H9 (cell line): ENCODE results near the gene TMEM59. TPM values are rescaled to one million over a fixed set of nuclear protein-coding genes. Genes with fewer than 3 reads are reported as not detected.

ENCODE experiments used
- DNase-seq: peaks from one replicate; pipeline ENCODE4 v3.0.0-alpha.2; 2017
- H2AFZ ChIP-seq: one replicate; pipeline ENCODE4 v1.6.1; 2013; ENCODE audit warnings: mild to moderate bottlenecking, low read length, control low read depth, moderate library complexity
- H2AK5ac ChIP-seq: 2 replicates; pipeline ENCODE4 v1.6.1; 2013; ENCODE audit warnings: low read length, control low read depth, mixed read lengths; ENCODE audit not compliant: insufficient read length
- H2BK120ac ChIP-seq: one replicate; pipeline ENCODE4 v1.6.1; 2013; ENCODE audit warnings: low read depth, mild to moderate bottlenecking, low read length, control low read depth, inconsistent platforms; ENCODE audit not compliant: poor library complexity, severe bottlenecking
- H2BK12ac ChIP-seq: 2 replicates; pipeline ENCODE4 v1.6.1; 2013; ENCODE audit warnings: low read length, control low read depth, mixed read lengths, low read depth; ENCODE audit not compliant: insufficient read length
- H2BK15ac ChIP-seq: 2 replicates; pipeline ENCODE4 v1.6.1; 2013; ENCODE audit warnings: low read depth, low read length, control low read depth
- H2BK20ac ChIP-seq: one replicate; pipeline ENCODE4 v1.6.1; 2013; ENCODE audit warnings: low read depth, mild to moderate bottlenecking, low read length, control low read depth, inconsistent platforms; ENCODE audit not compliant: poor library complexity, severe bottlenecking
- H2BK5ac ChIP-seq: 2 replicates; pipeline ENCODE4 v1.6.1; 2013; ENCODE audit warnings: low read length, control low read depth, mixed read lengths; ENCODE audit not compliant: insufficient read length
- H3K14ac ChIP-seq: 2 replicates; pipeline ENCODE4 v1.6.1; 2013; ENCODE audit warnings: low read length, control low read depth; ENCODE audit not compliant: insufficient read depth
- H3K18ac ChIP-seq: 2 replicates; pipeline ENCODE4 v1.6.1; 2013; ENCODE audit warnings: low read depth, mild to moderate bottlenecking, mixed read lengths, low read length, control low read depth; ENCODE audit not compliant: insufficient read length
- H3K23ac ChIP-seq: 2 replicates; pipeline ENCODE4 v1.6.1; 2013; ENCODE audit warnings: low read length, control low read depth, mixed read lengths, low read depth; ENCODE audit not compliant: insufficient read length
- H3K23me2 ChIP-seq: 2 replicates; pipeline ENCODE4 v1.6.1; 2013; ENCODE audit warnings: low read depth, mild to moderate bottlenecking, mixed read lengths, low read length, control low read depth; ENCODE audit not compliant: insufficient read length, poor library complexity, severe bottlenecking
- H3K27ac ChIP-seq: 2 replicates; pipeline ENCODE4 v1.5.1; 2013; ENCODE audit warnings: low read length, control low read depth, mixed read lengths, low read depth; ENCODE audit not compliant: insufficient read length
- H3K27me3 ChIP-seq: 2 replicates; pipeline ENCODE4 v1.6.1; 2013; ENCODE audit warnings: low read length, control low read depth, inconsistent platforms; ENCODE audit not compliant: insufficient read depth
- H3K4ac ChIP-seq: 2 replicates; pipeline ENCODE4 v1.6.1; 2013; ENCODE audit warnings: low read depth, mild to moderate bottlenecking, control low read depth, inconsistent platforms, low read length, moderate library complexity
- H3K4me1 ChIP-seq: 2 replicates; pipeline ENCODE4 v1.6.1; 2013; ENCODE audit warnings: low read length, control low read depth, inconsistent platforms; ENCODE audit not compliant: insufficient read depth
- H3K4me2 ChIP-seq: 2 replicates; pipeline ENCODE4 v1.6.1; 2013; ENCODE audit warnings: low read length, control low read depth, mixed read lengths; ENCODE audit not compliant: insufficient read length, insufficient read depth
- H3K56ac ChIP-seq: 2 replicates; pipeline ENCODE4 v1.6.1; 2013; ENCODE audit warnings: low read depth, mild to moderate bottlenecking, mixed read lengths, low read length, control low read depth; ENCODE audit not compliant: insufficient read length
- H3K79me1 ChIP-seq: 2 replicates; pipeline ENCODE4 v1.6.1; 2013; ENCODE audit warnings: low read depth, mild to moderate bottlenecking, moderate library complexity, low read length, control low read depth, inconsistent platforms; ENCODE audit not compliant: insufficient read depth, poor library complexity, severe bottlenecking
- H3K79me2 ChIP-seq: 2 replicates; pipeline ENCODE4 v1.6.1; 2013; ENCODE audit warnings: low read length, control low read depth, inconsistent platforms; ENCODE audit not compliant: insufficient read depth
- H3K9ac ChIP-seq: 2 replicates; pipeline ENCODE4 v1.6.1; 2013; ENCODE audit warnings: low read length, control low read depth, mixed read lengths; ENCODE audit not compliant: insufficient read length; ENCODE audit errors: extremely low read depth
- H3K9me3 ChIP-seq: one replicate; pipeline ENCODE4 v1.6.1; 2013; ENCODE audit warnings: low read depth, low read length, inconsistent platforms; ENCODE audit not compliant: control insufficient read depth
- H3T11ph ChIP-seq: one replicate; pipeline ENCODE4 v1.6.1; 2013; ENCODE audit warnings: mild to moderate bottlenecking, low read length, control low read depth, inconsistent platforms
- H4K20me1 ChIP-seq: one replicate; pipeline ENCODE4 v1.6.1; 2013; ENCODE audit not compliant: control insufficient read depth, insufficient read length, insufficient read depth
- H4K5ac ChIP-seq: 2 replicates; pipeline ENCODE4 v1.6.1; 2013; ENCODE audit warnings: low read depth, mild to moderate bottlenecking, mixed read lengths, low read length, control low read depth; ENCODE audit not compliant: insufficient read length
- H4K8ac ChIP-seq: replicated peaks from 2 replicates; pipeline ENCODE4 v1.6.1; 2013; ENCODE audit warnings: low read length, control low read depth, mixed read lengths, low read depth; ENCODE audit not compliant: insufficient read length
- H4K91ac ChIP-seq: 2 replicates; pipeline ENCODE4 v1.6.1; 2013; ENCODE audit warnings: low read depth, mild to moderate bottlenecking, moderate library complexity, mixed read lengths, low read length, control low read depth; ENCODE audit not compliant: insufficient read length
- H3K27ac Mint-ChIP-seq, 3 experiments: 2 replicates in 2 of 3; 3 replicates in 1 of 3; pipeline ENCODE4 v1.8.0; 2020 to 2021; ENCODE audit warnings: mixed read lengths in 3 of 3, mild to moderate bottlenecking in 1 of 3, moderate library complexity in 1 of 3
- H3K27me3 Mint-ChIP-seq: 2 replicates; pipeline ENCODE4 v1.8.0; 2021; ENCODE audit warnings: low read depth, mild to moderate bottlenecking, moderate library complexity, mixed read lengths
- H3K36me3 Mint-ChIP-seq, 3 experiments: 2 replicates in 2 of 3; 3 replicates in 1 of 3; pipeline ENCODE4 v1.8.0; 2020 to 2021; ENCODE audit warnings: low read depth in 3 of 3, mixed read lengths in 3 of 3; ENCODE audit not compliant: insufficient read depth in 1 of 3
- H3K4me1 Mint-ChIP-seq, 2 experiments: 2 replicates each; pipeline ENCODE4 v1.8.0; 2020; ENCODE audit warnings: mixed read lengths in 2 of 2
- H3K4me3 Mint-ChIP-seq, 2 experiments: 2 replicates in 1 of 2; 3 replicates in 1 of 2; pipeline ENCODE4 v1.8.0; 2020 to 2021; ENCODE audit warnings: mild to moderate bottlenecking in 2 of 2, mixed read lengths in 2 of 2, moderate library complexity in 1 of 2
- H3K9me3 Mint-ChIP-seq, 2 experiments: 2 replicates in 1 of 2; 3 replicates in 1 of 2; pipeline ENCODE4 v1.8.0; 2020; ENCODE audit warnings: mild to moderate bottlenecking in 2 of 2, mixed read lengths in 2 of 2, moderate library complexity in 1 of 2
- WGBS: extraction: QIAGEN DNeasy Blood & Tissue Kit; methylation state at CpG from one replicate; pipeline ENCODE4 v1.1.7; 2013; ENCODE audit warnings: missing lambda C conversion rate, low lambda C conversion rate, mixed read lengths; ENCODE audit not compliant: insufficient read length; ENCODE audit errors: extremely low coverage; 5-methylcytosine and 5-hydroxymethylcytosine counted together
- total RNA-seq: library from RNA; stranded (reverse); gene quantifications from 2 replicates; pipeline ENCODE4 v1.2.1, GENCODE V29; 2021
- TF ChIP-seq, protein P1 (sequence below): fragments of 200-600 bp; sonication (generic); conservative IDR thresholded peaks from 3 replicates; pipeline ENCODE4 v1.8.0; 2021; ENCODE audit warnings: antibody characterized with exemption, mild to moderate bottlenecking

Gene TMEM59
- total RNA-seq, 1 experiment from 2014 or later = 111 TPM

DNA sequence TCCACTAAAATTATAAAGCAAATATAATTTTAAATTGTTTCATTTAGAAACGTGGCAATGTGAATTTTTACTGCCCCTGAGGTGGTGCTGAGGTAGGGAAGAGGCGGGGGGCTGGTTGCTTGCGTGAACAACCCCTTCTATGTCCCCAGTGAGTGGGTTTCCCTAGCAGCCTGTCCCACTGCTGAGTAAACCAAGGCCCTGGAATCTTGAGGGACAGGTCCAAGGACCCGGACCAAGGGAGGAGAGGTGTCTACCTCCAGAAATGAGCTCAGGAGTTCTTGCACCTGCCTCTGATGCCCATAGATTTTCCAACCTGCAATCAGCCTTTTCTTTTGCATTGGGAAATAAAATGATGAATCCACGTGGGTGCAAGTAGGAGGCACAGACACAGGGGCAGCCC is 34.4 kb downstream of the TMEM59 start:
- no peak overlapping the region for H4K8ac ChIP-seq
- no peak overlapping the region for H3T11ph ChIP-seq
- no peak overlapping the region for H2BK5ac ChIP-seq
- Mint-ChIP-seq H3K27ac (no peak overlapping the region), H3K4me1 (peaks cover 8 to 9% of the 10 kb centered on the region in 2 experiments), H3K36me3 (no peaks in the 10 kb centered on the region), H3K9me3 (no peaks in the 10 kb centered on the region), H3K27me3 (no peaks in the 10 kb centered on the region), H3K4me3 (no peak overlapping the region)
- no peak overlapping the region for H3K9ac ChIP-seq
- no peak overlapping the region for H3K56ac ChIP-seq
- no CpG with 5 or more reads among the region's 5 CpGs for WGBS
- no peak overlapping the region for H4K91ac ChIP-seq
- DNase-seq = no peak
- no peaks in the 10 kb centered on the region for H3K27me3 ChIP-seq
- H2BK20ac ChIP-seq = no peak overlapping the region
- H2BK120ac ChIP-seq = no peak overlapping the region
- H3K9me3 ChIP-seq = no peaks in the 10 kb centered on the region
- H2BK12ac ChIP-seq = no peak overlapping the region
- H4K20me1 ChIP-seq = no peaks in the 10 kb centered on the region
- H2AFZ ChIP-seq = no peak overlapping the region
- H3K23me2 ChIP-seq = no peaks in the 10 kb centered on the region
- H4K5ac ChIP-seq = no peak overlapping the region
- H3K27ac ChIP-seq = no peak overlapping the region
- no peak overlapping the region for H2AK5ac ChIP-seq
- H3K79me2 ChIP-seq = no peaks in the 10 kb centered on the region
- TF ChIP-seq, protein P1, sequence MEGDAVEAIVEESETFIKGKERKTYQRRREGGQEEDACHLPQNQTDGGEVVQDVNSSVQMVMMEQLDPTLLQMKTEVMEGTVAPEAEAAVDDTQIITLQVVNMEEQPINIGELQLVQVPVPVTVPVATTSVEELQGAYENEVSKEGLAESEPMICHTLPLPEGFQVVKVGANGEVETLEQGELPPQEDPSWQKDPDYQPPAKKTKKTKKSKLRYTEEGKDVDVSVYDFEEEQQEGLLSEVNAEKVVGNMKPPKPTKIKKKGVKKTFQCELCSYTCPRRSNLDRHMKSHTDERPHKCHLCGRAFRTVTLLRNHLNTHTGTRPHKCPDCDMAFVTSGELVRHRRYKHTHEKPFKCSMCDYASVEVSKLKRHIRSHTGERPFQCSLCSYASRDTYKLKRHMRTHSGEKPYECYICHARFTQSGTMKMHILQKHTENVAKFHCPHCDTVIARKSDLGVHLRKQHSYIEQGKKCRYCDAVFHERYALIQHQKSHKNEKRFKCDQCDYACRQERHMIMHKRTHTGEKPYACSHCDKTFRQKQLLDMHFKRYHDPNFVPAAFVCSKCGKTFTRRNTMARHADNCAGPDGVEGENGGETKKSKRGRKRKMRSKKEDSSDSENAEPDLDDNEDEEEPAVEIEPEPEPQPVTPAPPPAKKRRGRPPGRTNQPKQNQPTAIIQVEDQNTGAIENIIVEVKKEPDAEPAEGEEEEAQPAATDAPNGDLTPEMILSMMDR = no peak
- no peak overlapping the region for H3K23ac ChIP-seq
- no peak overlapping the region for H3K14ac ChIP-seq
- no peak overlapping the region for H3K18ac ChIP-seq
- no peaks in the 10 kb centered on the region for H3K4me1 ChIP-seq
- no peak overlapping the region for H3K4ac ChIP-seq
- H2BK15ac ChIP-seq = no peak overlapping the region
- no peaks in the 10 kb centered on the region for H3K79me1 ChIP-seq
- no peak overlapping the region for H3K4me2 ChIP-seq
